ENCODE results near the gene PLSCR3.

PLSCR3 gene

DNA sequence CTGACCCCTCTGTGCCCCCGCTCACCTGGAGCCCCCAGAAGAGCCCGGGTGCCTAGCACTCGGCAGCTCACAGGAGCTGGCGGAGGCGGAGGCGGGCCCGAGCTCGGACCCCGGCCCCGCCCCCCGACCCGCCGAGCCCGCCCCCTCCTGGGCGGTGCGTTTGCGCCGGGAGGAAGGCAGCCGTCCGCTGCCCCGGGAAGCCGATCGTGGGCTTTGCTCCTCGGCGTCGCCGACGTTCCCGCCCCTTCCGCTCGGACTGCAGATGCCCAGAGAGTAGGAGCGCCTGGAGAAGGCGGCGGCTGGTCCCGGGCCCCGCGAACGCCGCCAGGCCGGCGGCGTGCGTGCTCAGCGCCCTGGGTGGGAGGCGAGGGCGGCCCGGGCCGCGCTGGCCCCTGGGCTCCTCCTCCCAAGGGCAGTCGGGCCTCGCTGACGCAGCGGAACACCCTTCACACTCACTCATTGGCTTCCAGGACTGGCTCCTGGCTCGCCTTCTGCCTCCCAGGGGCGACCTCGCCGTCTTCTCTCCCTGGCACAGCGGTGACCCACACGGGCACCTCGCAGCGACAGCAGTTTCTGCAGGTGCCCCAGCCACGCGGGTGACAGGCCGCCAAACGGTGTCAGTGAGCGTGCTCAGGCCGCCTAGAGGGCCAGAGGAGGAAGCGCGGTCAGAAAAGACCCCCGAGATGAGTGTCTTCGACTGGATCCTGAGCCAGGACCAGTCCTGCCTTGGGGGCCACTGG, at the start of gene PLSCR3:
Gene PLSCR3 (minus strand): TSS at position 74 of the 740 bp plus-strand sequence. CDS start 415 bp downstream, outside the sequence.
- in situ Hi-C loops (cut with HindIII; ENCODE audit: low sequenced_read_pairs): no loop called here

GRCh38 chr17:7443499-7444485, 49.5 kb upstream of the PLSCR3 start:
- in situ Hi-C loops (cut with HindIII; ENCODE audit: low sequenced_read_pairs): no loop called here

DNA sequence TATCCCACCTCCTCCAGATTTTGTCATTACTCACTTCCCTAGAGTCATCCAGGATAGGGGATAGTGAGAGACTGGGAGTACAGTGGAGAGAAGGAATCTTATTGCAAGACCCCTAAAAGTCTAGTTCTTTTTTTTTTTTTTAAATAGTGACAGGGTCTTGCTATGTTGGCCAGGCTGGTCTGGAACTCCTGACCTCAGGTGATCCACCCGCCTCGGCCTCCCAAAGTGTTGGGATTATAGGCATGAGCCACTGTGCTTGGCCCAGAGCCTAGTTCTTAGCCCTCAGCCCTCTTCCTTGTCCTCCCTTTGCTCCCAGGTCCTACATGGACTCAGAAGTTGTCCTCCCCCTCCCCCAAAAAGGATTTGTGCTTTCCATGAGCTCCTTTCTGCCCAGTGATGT, 47.8 kb upstream of the PLSCR3 start:
- in situ Hi-C loops (cut with HindIII; ENCODE audit: low sequenced_read_pairs): no loop called here

DNA sequence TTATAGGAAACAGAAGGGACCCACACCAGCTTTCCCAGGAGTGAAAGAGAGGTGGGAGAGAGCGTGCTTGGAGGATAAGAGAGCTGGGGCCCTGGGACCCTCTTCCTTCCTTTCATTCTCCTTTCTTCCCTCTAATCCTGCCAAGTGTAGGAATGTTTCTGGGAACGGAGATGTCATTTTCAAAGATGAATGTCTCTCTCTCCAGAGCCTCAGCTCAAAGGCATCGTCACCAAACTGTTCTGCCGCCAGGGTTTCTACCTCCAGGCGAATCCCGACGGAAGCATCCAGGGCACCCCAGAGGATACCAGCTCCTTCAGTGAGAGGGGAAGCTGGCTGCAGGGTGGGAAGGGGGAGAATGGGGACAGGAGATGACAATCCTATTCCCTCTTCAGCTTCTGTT, 46.9 kb upstream of the PLSCR3 start:
- in situ Hi-C loops (cut with HindIII; ENCODE audit: low sequenced_read_pairs): no loop called here

GRCh38 chr17:7440834-7441195, 46.5 kb upstream of the PLSCR3 start:
- in situ Hi-C loops (cut with HindIII; ENCODE audit: low sequenced_read_pairs): no loop called here

GRCh38 chr17:7440113-7440833, 45.9 kb upstream of the PLSCR3 start:
- in situ Hi-C loops (cut with HindIII; ENCODE audit: low sequenced_read_pairs): no loop called here

DNA sequence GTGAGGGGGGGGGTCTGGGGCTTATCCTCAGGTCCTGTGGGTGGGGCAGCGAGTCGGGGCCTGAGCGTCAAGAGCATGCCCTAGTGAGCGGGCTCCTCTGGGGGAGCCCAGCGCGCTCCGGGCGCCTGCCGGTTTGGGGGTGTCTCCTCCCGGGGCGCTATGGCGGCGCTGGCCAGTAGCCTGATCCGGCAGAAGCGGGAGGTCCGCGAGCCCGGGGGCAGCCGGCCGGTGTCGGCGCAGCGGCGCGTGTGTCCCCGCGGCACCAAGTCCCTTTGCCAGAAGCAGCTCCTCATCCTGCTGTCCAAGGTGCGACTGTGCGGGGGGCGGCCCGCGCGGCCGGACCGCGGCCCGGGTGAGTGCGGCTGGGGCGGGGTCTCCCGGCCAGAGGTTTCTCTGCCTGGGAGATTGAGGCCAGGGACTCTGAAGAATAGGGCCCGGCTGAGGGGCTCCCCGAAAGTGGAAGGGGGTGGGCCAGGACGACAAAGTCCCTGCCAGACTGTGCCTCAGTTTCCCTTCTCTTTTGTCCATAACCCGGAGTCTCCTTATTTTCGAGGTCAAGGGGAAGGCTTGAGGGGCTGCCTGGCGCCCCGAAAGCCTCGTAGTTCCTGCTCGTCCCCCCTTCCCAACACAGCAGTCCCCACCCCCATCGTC, 45.3 kb upstream of the PLSCR3 start, which contains the start of gene FGF11:
Gene FGF11 (plus strand): TSS at position 51 of the 651 bp plus-strand sequence. CDS start 109 bp downstream, at position 160.
- in situ Hi-C loops (cut with HindIII; ENCODE audit: low sequenced_read_pairs): no loop called here

GRCh38 chr17:7438656-7439460, 44.5 kb upstream of the PLSCR3 start:
- in situ Hi-C loops (cut with HindIII; ENCODE audit: low sequenced_read_pairs): no loop called here

GRCh38 chr17:7437950-7438614, 43.8 kb upstream of the PLSCR3 start:
- in situ Hi-C loops (cut with HindIII; ENCODE audit: low sequenced_read_pairs): no loop called here

GRCh38 chr17:7437369-7437863, 43.1 kb upstream of the PLSCR3 start:
- in situ Hi-C loops (cut with HindIII; ENCODE audit: low sequenced_read_pairs): no loop called here

DNA sequence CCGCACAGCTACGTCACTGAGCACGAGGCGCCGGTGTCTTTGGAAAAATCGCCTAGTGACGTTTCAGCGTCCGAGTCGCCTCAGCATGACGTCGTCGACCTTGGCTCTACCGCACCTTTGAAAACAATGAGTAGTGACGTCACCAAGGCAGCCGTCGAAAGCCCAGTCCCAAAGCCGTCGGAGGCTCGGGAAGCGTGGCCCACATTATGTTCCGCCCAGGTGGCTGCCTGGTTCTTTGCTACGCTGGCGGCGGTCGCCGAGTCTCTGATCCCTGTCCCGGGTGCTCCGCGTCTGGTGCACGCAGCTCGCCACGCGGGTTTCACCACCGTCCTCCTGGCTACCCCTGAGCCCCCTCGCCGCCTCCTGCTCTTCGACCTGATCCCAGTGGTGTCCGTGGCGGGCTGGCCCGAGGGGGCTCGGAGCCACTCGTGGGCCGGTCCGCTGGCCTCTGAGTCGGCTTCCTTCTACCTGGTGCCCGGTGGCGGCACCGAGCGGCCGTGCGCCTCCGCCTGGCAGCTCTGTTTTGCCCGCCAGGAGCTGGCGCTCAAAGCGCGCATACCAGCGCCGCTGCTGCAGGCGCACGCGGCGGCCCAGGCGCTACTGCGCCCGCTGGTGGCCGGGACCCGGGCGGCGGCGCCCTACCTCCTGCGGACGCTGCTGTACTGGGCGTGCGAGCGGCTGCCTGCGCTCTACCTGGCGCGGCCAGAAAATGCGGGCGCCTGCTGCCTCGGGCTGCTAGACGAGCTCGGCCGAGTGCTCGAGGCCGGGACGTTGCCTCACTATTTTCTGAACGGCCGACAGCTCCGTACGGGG, 42.4 kb upstream of the PLSCR3 start:
- in situ Hi-C loops (cut with HindIII; ENCODE audit: low sequenced_read_pairs): no loop called here

DNA sequence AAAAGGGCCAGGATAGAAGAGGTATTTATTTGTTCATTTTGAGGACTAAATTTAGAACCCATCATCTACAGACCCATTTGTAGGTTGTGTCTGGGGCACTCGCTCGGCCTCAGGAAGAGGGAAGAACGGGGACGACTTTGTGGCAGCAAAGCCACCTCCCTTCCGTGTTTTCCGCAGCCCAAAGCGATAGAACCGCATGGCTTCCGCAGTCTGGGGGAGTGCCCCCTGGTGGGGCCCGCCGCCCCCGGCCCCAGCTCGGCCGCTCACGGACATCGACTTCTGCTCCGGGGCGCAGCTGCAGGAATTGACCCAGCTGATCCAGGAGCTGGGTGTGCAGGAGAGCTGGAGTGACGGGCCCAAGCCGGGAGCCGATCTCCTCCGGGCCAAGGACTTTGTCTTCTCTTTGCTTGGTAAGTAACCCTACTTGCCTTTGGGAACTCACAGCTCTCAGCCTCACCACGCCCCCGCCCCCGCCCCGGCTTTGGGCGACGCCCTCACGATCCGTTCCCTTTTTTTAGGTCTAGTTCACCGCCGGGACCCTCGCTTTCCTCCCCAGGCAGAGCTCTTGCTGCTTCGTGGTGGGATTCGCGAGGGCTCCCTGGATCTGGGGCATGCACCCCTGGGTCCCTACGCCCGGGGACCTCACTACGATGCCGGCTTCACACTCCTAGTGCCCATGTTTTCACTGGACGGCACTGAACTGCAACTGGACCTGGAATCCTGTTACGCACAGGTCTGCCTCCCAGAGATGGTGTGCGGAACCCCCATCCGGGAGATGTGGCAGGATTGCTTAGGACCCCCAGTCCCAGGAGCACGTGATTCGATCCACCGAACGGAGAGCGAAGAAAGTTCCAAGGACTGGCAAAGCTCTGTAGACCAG, 41.6 kb upstream of the PLSCR3 start:
- in situ Hi-C loops (cut with HindIII; ENCODE audit: low sequenced_read_pairs): no loop called here

GRCh38 chr17:7432296-7432695, 38.0 kb upstream of the PLSCR3 start:
- in situ Hi-C loops (cut with HindIII; ENCODE audit: low sequenced_read_pairs): loop anchor here (5.0 kb wide), 2 partner anchors 45 kb away; partner anchors contain the start of gene ZBTB4

DNA sequence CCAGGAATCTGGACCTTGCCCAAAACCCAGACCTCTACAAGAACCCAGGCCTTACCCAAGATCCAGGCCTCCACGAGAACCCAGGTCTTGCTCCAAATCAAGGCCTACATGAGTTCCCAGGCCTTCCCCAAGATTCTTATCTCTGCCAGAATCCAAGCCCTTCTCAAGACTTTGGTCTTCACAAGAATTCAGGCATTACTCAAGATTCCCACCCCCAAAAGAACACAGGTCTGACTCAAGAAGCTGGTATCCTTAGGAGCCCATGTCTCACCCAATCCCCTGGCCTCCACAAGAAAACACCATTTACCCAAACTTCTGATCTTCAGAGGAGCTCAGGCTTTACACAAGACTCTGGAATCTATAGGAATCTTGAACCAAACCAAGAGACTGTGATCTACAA, 36.9 kb upstream of the PLSCR3 start:
- in situ Hi-C loops (cut with HindIII; ENCODE audit: low sequenced_read_pairs): loop anchor here (5.0 kb wide), 2 partner anchors 44 to 46 kb away; partner anchors contain the start of gene ZBTB4

DNA sequence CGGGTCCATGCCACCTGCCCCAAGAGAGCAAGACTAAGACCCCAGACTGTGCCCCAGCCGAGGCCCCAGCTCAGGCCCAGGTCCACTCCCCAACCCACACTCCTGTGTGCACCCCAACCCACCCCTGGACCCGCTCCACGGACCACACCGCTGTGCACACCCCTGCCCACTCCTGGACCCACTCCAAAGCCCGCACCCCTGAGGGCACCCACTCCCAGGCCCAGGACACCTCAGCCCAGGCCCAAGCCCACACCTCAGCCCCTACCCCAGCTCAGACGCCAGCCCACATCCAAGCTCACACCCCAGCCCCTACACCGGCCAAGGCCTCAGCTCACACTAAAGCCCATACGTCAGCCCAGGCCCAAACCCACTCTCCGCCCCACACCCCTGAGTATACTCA, 35.4 kb upstream of the PLSCR3 start:
- in situ Hi-C loops (cut with HindIII; ENCODE audit: low sequenced_read_pairs): loop anchor here (5.0 kb wide), 2 partner anchors 42 to 48 kb away; partner anchors contain the start of gene ZBTB4

DNA sequence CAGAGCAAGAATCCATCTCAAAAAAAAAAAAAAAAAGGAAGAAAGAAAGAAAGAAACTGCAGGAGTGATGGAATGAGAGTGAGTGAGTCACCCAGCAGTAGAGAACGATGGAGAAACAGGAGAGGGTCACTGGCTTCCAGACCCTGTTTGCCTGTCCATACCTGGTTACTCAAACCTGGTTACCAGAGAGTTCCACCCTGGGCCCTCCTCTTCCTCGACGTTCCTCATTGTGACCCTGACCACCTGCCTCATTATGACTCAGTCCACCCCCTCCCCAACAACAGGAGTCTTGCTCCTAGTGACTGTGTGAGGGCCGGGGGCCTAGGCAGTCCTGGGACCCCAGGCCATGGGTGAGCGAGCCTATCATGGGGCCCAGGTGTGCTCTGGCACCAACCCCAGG, 34.2 kb upstream of the PLSCR3 start, which contains the start of gene SPEM3:
Gene SPEM3 (plus strand): TSS at position 301 of the 400 bp plus-strand sequence. CDS start 46 bp downstream, at position 347.
- in situ Hi-C loops (cut with HindIII; ENCODE audit: low sequenced_read_pairs): no loop called here

DNA sequence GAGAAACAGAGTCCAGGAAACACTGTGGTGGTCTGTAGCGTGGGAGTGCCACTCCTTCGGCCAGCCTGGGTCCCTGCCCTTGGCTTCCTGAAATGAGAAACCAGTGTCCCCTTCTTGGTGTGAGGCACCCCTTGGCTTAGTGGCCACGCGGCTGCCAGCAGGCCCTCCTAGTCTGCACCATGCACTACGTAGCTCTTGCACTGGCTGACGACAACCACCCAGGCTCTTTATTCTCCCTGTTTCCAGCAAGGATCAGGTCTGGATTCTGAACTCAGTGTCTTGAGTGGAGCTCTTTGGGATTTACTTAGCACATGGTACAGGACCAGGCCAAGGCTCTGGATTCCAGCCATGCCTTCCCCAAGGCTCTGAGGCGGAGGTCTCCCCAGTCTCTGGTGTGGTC, 33.2 kb upstream of the PLSCR3 start:
- in situ Hi-C loops (cut with HindIII; ENCODE audit: low sequenced_read_pairs): no loop called here

All from endothelial cell of hepatic sinusoid (primary cell).